Measurements from ENCODE around the gene TAF6.

The TAF6 gene

GRCh38 chr7:100119970-100120732 lies 993 bp upstream of the TAF6 start:
- Histone ChIP-seq H3K27me3 (ENCODE audit: insufficient read depth, low read length) (no peaks in the 10 kb centered on the region), H3K4me3 (ENCODE audit: low read depth, low read length) (peak overlapping the region; percentile 89), H2AFZ (ENCODE audit: low read length, unreplicated experiment) (peak overlapping the region; percentile 83), H3K27ac (ENCODE audit: low read depth, low read length) (peak overlapping the region; percentile 81), H3K79me2 (ENCODE audit: control insufficient read depth, insufficient read depth, low read length, unreplicated experiment) (peaks cover 10% of the 10 kb centered on the region), H3K4me1 (ENCODE audit: control insufficient read depth, insufficient read depth, low read length, unreplicated experiment) (peaks cover 6% of the 10 kb centered on the region), H3K36me3 (ENCODE audit: insufficient read depth, low read length) (no peaks in the 10 kb centered on the region)

- peak overlapping the region; percentile 41 for H2AFZ ChIP-seq (ENCODE audit: low read length, unreplicated experiment)
- H3K79me2 ChIP-seq (ENCODE audit: control insufficient read depth, insufficient read depth, low read length, unreplicated experiment) = peaks cover 10% of the 10 kb centered on the region
- no peaks in the 10 kb centered on the region for H3K36me3 ChIP-seq (ENCODE audit: insufficient read depth, low read length)
- H3K27me3 ChIP-seq (ENCODE audit: insufficient read depth, low read length) = no peaks in the 10 kb centered on the region
- peaks cover 6% of the 10 kb centered on the region for H3K4me1 ChIP-seq (ENCODE audit: control insufficient read depth, insufficient read depth, low read length, unreplicated experiment)
- H3K27ac ChIP-seq (ENCODE audit: low read depth, low read length) = no peak overlapping the region
- H3K4me3 ChIP-seq (ENCODE audit: low read depth, low read length) = peak overlapping the region; percentile 89
Observed at GRCh38 chr7:100118388-100119071, 628 bp downstream of the TAF6 start.

- no peaks in the 10 kb centered on the region for H3K27me3 ChIP-seq (ENCODE audit: insufficient read depth, low read length)
- H3K27ac ChIP-seq (ENCODE audit: low read depth, low read length) = no peak overlapping the region
- peaks cover 3% of the 10 kb centered on the region; the same call in 1 of the 2 replicates for H3K36me3 ChIP-seq (ENCODE audit: insufficient read depth, low read length)
- H3K4me3 ChIP-seq (ENCODE audit: low read depth, low read length) = no peak overlapping the region
- no peaks in the 10 kb centered on the region for H3K4me1 ChIP-seq (ENCODE audit: control insufficient read depth, insufficient read depth, low read length, unreplicated experiment)
- no peak overlapping the region for H2AFZ ChIP-seq (ENCODE audit: low read length, unreplicated experiment)
- peaks cover 8% of the 10 kb centered on the region for H3K79me2 ChIP-seq (ENCODE audit: control insufficient read depth, insufficient read depth, low read length, unreplicated experiment)
Observed at GRCh38 chr7:100115026-100115425, 4.1 kb downstream of the TAF6 start.

GRCh38 chr7:100111914-100112313 lies 7.2 kb downstream of the TAF6 start:
- no peaks in the 10 kb centered on the region for H3K79me2 ChIP-seq (ENCODE audit: control insufficient read depth, insufficient read depth, low read length, unreplicated experiment)
- no peak overlapping the region for H2AFZ ChIP-seq (ENCODE audit: low read length, unreplicated experiment)
- no peaks in the 10 kb centered on the region for H3K4me1 ChIP-seq (ENCODE audit: control insufficient read depth, insufficient read depth, low read length, unreplicated experiment)
- H3K4me3 ChIP-seq (ENCODE audit: low read depth, low read length) = no peak overlapping the region
- no peaks in the 10 kb centered on the region for H3K27me3 ChIP-seq (ENCODE audit: insufficient read depth, low read length)
- peaks cover 3% of the 10 kb centered on the region; the same call in 1 of the 2 replicates for H3K36me3 ChIP-seq (ENCODE audit: insufficient read depth, low read length)
- H3K27ac ChIP-seq (ENCODE audit: low read depth, low read length) = no peak overlapping the region

- Histone ChIP-seq H3K36me3 (ENCODE audit: insufficient read depth, low read length) (peaks cover 3% of the 10 kb centered on the region; the same call in 1 of the 2 replicates), H3K79me2 (ENCODE audit: control insufficient read depth, insufficient read depth, low read length, unreplicated experiment) (no peaks in the 10 kb centered on the region), H3K27ac (ENCODE audit: low read depth, low read length) (no peak overlapping the region), H3K27me3 (ENCODE audit: insufficient read depth, low read length) (no peaks in the 10 kb centered on the region), H3K4me1 (ENCODE audit: control insufficient read depth, insufficient read depth, low read length, unreplicated experiment) (no peaks in the 10 kb centered on the region), H2AFZ (ENCODE audit: low read length, unreplicated experiment) (no peak overlapping the region), H3K4me3 (ENCODE audit: low read depth, low read length) (no peak overlapping the region)
Observed at GRCh38 chr7:100111156-100111555, 8.0 kb downstream of the TAF6 start.

- peaks cover 3% of the 10 kb centered on the region; the same call in 1 of the 2 replicates for H3K36me3 ChIP-seq (ENCODE audit: insufficient read depth, low read length)
Observed at GRCh38 chr7:100109521-100110163, 9.5 kb downstream of the TAF6 start.

GRCh38 chr7:100107890-100108289 lies 11.3 kb downstream of the TAF6 start:
- Histone ChIP-seq H3K36me3 (ENCODE audit: insufficient read depth, low read length) (peaks cover 3% of the 10 kb centered on the region; the same call in 1 of the 2 replicates), H3K79me2 (ENCODE audit: control insufficient read depth, insufficient read depth, low read length, unreplicated experiment) (no peaks in the 10 kb centered on the region), H3K27ac (ENCODE audit: low read depth, low read length) (no peak overlapping the region), H3K4me1 (ENCODE audit: control insufficient read depth, insufficient read depth, low read length, unreplicated experiment) (no peaks in the 10 kb centered on the region), H3K27me3 (ENCODE audit: insufficient read depth, low read length) (no peaks in the 10 kb centered on the region), H2AFZ (ENCODE audit: low read length, unreplicated experiment) (no peak overlapping the region), H3K4me3 (ENCODE audit: low read depth, low read length) (no peak overlapping the region)

More at GRCh38 chr7:100109521-100110163, 9.5 kb downstream of the TAF6 start:
- Histone ChIP-seq H3K79me2 (ENCODE audit: control insufficient read depth, insufficient read depth, low read length, unreplicated experiment) (no peaks in the 10 kb centered on the region), H3K27me3 (ENCODE audit: insufficient read depth, low read length) (no peaks in the 10 kb centered on the region), H3K4me3 (ENCODE audit: low read depth, low read length) (no peak overlapping the region), H3K4me1 (ENCODE audit: control insufficient read depth, insufficient read depth, low read length, unreplicated experiment) (no peaks in the 10 kb centered on the region), H3K27ac (ENCODE audit: low read depth, low read length) (no peak overlapping the region), H2AFZ (ENCODE audit: low read length, unreplicated experiment) (no peak overlapping the region)

- Histone ChIP-seq H3K4me3 (ENCODE audit: low read depth, low read length) (no peak overlapping the region), H3K4me1 (ENCODE audit: control insufficient read depth, insufficient read depth, low read length, unreplicated experiment) (no peaks in the 10 kb centered on the region), H2AFZ (ENCODE audit: low read length, unreplicated experiment) (no peak overlapping the region), H3K79me2 (ENCODE audit: control insufficient read depth, insufficient read depth, low read length, unreplicated experiment) (no peaks in the 10 kb centered on the region), H3K36me3 (ENCODE audit: insufficient read depth, low read length) (peaks cover 3% of the 10 kb centered on the region; the same call in 1 of the 2 replicates), H3K27me3 (ENCODE audit: insufficient read depth, low read length) (no peaks in the 10 kb centered on the region), H3K27ac (ENCODE audit: low read depth, low read length) (no peak overlapping the region)
Observed at GRCh38 chr7:100107125-100107737, 11.9 kb downstream of the TAF6 start.

GRCh38 chr7:100106633-100107032 lies 12.5 kb downstream of the TAF6 start:
- Histone ChIP-seq H3K27me3 (ENCODE audit: insufficient read depth, low read length) (no peaks in the 10 kb centered on the region), H3K27ac (ENCODE audit: low read depth, low read length) (no peak overlapping the region), H3K79me2 (ENCODE audit: control insufficient read depth, insufficient read depth, low read length, unreplicated experiment) (no peaks in the 10 kb centered on the region), H3K4me1 (ENCODE audit: control insufficient read depth, insufficient read depth, low read length, unreplicated experiment) (no peaks in the 10 kb centered on the region), H3K4me3 (ENCODE audit: low read depth, low read length) (no peak overlapping the region), H2AFZ (ENCODE audit: low read length, unreplicated experiment) (no peak overlapping the region), H3K36me3 (ENCODE audit: insufficient read depth, low read length) (peaks cover 3% of the 10 kb centered on the region; the same call in 1 of the 2 replicates)

GRCh38 chr7:100105534-100105933 lies 13.6 kb downstream of the TAF6 start:
- no peaks in the 10 kb centered on the region for H3K27me3 ChIP-seq (ENCODE audit: insufficient read depth, low read length)
- H3K79me2 ChIP-seq (ENCODE audit: control insufficient read depth, insufficient read depth, low read length, unreplicated experiment) = peaks cover 4% of the 10 kb centered on the region
- no peak overlapping the region for H3K4me3 ChIP-seq (ENCODE audit: low read depth, low read length)
- no peak overlapping the region for H3K27ac ChIP-seq (ENCODE audit: low read depth, low read length)
- no peaks in the 10 kb centered on the region for H3K4me1 ChIP-seq (ENCODE audit: control insufficient read depth, insufficient read depth, low read length, unreplicated experiment)
- no peak overlapping the region for H2AFZ ChIP-seq (ENCODE audit: low read length, unreplicated experiment)
- H3K36me3 ChIP-seq (ENCODE audit: insufficient read depth, low read length) = no peaks in the 10 kb centered on the region
